Measurements from ENCODE around the gene ICA1. TPM values are rescaled to one million over a fixed set of nuclear protein-coding genes. Genes with fewer than 3 reads are reported as not detected.
A peak's percentile ranks its signal among the peaks of the same experiment; 100 is the strongest.
"Not testable (repeated sequence)": the region's sequence is repeated elsewhere in the genome, so short reads cannot be mapped to it uniquely, and the experiment has no call there.

ICA1 gene
- total RNA-seq, 1 donor from 2014 or later, result 51.0 TPM

GRCh38 chr7:8277394-8277982 is 15.5 kb upstream of the ICA1 start:
- intact Hi-C loops (cut with micrococcal nuclease), result no loop called here
- no peak for DNase-seq
- ATAC-seq, result no peak

DNA sequence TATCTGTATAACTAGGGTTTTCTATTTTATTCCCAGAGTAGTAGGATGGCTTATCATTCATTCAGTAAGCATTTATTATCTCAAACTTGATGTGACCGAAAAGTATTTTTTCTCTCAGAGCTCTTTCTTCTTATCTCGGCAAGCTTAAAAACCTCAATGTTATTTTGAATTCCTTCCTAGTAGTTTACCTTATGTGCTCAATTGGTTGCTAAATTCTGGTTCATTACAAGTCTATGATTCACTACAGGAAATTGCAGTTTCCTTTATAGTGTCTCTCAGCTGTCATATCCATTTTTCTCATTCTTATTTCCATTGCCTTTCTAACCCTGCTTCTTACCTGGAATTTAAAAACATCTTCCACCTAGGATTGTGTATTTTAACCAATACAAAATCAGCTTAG is 12.6 kb upstream of the ICA1 start:
- no peak for DNase-seq
- no peak for ATAC-seq
- intact Hi-C loops (cut with micrococcal nuclease), result no loop called here

DNA sequence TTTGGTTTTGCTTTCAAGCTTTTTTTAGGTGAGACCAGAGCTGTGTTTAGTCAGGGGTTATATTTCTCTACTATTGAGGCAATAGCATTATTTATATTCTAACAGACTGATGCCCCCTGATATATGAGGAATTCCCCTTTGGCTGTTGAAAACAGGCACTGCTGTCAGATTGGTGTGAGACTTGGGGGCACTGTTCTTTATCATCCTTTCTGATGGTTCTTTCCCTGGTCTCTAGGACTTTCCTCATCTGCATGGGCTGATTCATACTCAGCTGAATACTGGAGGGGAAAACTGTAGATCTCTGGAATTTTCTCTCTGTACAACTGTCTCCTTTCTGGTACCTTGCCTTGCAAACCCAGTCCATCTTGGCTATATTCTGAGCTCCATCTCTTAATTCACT is 10.0 kb upstream of the ICA1 start:
- no peak for DNase-seq
- intact Hi-C loops (cut with micrococcal nuclease), result no loop called here
- no peak for ATAC-seq

DNA sequence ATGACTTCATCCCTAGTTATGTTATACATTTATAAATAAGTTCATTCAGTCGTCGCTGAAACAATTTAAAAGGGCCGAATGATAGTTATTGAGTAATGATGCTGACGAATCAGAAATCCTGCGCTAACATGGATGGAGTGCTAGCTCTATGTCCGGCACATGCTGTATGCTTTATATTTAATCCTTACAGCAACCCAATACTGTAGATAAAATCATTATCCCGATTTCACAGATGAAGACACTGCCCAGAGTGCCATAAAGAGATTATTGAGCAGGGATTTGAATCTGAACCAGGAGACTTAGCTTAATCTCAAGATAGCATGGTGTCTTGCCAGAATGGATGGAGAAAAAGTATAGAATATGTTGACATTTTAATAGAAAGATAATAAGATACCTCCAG is 1.1 kb upstream of the ICA1 start:
- no peak for DNase-seq
- intact Hi-C loops (cut with micrococcal nuclease), result no loop called here
- no peak for ATAC-seq

DNA sequence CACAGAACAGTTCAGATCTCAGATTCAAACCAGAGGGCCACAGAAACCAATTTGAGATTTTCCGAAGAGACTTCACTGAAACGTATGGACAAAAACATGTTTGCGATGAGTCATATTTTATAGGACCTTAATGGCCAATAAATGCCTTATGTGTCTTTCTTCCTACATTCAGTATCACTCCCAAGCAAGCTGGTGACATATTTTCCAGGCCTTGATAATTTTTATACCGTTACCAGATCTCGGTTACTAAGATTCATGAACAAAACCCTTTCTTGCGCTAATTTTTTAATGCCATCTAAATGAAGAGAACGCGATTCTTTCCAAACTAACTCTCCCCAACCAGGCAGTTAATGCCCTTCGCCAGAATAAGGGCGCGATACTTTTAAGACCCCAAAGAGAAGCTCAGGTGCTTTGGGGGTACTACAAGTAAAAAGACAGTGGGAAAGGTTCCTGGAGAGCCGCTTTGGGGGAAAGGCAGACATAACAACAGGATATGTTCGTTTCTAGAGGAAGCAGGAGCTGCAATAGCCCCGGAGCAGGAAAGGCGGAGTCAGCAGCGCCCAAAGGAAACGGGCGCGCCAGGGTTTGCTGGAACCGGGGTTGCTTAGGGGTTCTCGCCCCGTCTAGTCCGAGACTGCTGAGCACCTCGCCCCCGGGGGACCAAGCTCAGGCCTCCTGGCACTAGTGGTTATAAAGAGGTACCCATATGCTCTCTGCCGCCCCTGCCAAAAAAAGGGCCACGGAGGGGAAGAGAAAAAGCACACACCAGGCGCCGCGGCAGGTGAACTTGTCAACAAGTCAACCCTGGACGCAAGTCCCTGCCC is 884 bp downstream of the ICA1 start:
- peak; percentile 67 for ATAC-seq
- intact Hi-C loops (cut with micrococcal nuclease), result no loop called here
- DNase-seq, result peak; percentile 78

GRCh38 chr7:8259586-8260222 is 2.3 kb downstream of the ICA1 start:
- intact Hi-C loops (cut with micrococcal nuclease), result no loop called here
- ATAC-seq (no peak), DNase-seq (no peak)

- intact Hi-C loops (cut with micrococcal nuclease), result no loop called here
- no peak for DNase-seq
- ATAC-seq, result no peak
These were observed 3.2 kb downstream of the ICA1 start for GRCh38 chr7:8258734-8259133.

- ATAC-seq (no peak), DNase-seq (no peak)
- intact Hi-C loops (cut with micrococcal nuclease), result no loop called here
These were observed 3.8 kb downstream of the ICA1 start for GRCh38 chr7:8258166-8258565.

DNA sequence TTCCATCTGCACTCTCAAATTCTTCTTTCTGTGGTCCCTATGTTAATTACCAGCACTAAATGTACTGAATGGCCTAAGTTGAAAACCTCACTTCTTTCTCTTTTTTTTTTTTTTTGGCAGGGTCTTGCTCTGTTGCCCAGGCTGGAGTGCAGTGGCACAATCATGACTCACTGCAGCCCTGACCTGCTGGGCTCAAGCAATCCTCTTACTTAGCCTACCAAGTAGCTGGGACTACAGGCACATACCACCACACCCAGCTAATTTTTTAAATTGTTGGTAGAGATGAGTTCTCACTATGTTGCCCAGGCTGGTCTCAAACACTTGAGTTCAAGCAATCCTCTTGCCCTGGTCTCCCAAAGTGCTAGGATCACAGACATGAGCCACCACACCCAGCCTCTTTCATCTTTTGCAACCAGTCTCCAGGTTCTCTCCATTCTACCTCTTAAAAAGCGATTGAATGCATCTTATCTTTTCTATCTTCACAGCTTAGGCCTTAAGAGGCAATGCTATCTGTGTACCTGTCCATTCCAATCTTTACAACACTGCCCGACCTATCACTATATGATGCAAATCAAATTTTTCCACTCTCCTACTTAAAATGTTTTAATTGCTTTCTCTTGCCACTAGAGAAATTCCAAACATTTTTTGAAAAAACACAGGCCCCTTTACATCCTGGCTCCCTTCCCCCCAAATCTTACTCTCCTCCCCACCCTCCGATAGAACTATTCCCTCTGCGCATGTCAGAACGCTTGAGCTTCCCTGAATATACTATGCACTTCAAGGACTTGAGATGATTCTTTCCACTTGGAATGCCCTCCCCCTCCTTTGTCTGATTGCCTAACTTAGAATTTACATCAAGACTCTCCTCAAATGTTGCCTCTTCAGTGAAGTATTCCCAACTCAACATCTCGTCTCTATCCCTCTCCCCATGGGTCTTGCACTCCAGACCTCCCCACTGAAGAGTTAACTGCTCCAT is 6.0 kb downstream of the ICA1 start:
- ATAC-seq, result no peak
- DNase-seq, result no peak
- intact Hi-C loops (cut with micrococcal nuclease), result no loop called here

DNA sequence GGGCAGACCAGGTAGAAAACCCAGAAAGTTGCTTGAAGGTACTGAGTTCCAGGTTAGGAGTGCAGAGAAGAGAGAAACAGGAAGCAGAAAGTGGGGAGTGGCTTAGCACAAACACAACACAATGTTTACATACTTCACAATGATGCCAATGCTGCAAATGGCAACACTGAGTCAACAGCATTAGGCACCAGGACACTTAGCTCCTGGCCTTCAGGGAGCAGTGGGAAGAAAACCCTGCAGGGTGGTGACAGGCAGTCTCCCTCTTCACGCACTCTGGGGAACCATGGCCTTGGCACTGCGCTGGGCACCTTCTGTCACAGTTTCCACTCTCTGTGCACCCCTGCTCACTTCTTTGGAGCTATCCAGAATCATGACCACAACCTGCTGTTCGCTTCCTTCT is 7.3 kb downstream of the ICA1 start:
- intact Hi-C loops (cut with micrococcal nuclease), result no loop called here
- no peak for DNase-seq
- peak; percentile 26 for ATAC-seq

DNA sequence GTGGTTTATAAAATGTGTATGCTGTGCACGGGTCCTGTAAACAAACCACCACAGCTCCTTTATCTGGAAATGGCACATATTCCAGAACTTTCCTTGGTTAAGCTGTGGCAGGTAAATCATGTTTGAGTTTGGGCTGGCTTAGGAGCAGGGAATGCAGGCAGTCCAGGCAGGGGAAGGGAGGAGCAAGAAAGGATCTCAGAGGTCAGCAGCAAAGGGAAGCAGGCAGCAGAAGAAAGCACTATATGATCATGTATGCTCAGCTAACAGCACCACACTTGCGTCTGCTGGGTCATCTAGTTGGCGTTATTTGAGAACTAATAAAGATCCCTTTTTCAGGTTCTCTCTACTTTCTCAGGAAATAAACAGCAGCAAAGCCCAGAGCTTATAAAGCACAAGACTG is 7.8 kb downstream of the ICA1 start:
- ATAC-seq (peak; percentile 43), DNase-seq (no peak)
- intact Hi-C loops (cut with micrococcal nuclease), result no loop called here

- intact Hi-C loops (cut with micrococcal nuclease), result no loop called here
- DNase-seq (no peak), ATAC-seq (no peak)
These were observed 10.8 kb downstream of the ICA1 start for GRCh38 chr7:8251195-8251594.

DNA sequence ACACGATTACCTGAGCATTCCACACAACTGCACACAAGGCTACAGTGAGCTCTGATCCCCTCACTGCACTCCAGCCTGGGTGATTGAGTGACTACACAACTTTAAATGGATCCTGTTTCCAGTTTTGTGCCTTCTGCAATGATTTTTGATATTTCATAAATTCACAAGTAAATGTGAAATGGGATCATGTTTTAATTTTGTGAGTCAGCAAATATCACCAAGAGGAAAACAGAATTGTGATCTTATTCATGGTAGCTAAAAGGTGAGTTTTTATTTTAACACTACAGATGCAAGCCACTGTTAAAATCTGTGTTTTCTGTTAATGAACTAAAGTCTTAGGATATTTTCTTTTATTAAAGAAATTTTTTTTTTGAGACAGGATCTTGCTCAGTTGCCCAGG is 11.4 kb downstream of the ICA1 start:
- ATAC-seq, result no peak
- DNase-seq, result no peak
- intact Hi-C loops (cut with micrococcal nuclease), result no loop called here

DNA sequence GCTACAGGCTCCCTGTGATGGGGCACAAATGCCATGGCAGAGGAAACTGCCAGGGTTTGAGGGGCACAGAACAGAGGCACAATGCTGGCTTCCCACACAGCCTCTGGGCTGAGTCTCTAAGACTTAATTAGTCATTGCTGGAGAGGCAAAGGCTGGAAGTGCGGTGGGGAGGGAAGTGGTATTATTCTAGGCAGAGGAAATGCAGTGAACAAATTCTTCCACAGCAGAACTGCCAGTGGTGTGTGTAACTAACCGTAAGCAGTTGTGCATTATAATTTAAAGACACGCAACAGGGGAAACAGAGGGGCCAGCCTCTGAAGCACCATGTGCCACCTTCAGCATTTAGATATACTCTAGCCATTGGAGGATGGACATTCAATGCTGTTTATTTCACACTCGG is 12.8 kb downstream of the ICA1 start:
- ATAC-seq (no peak), DNase-seq (no peak)
- intact Hi-C loops (cut with micrococcal nuclease), result no loop called here

DNA sequence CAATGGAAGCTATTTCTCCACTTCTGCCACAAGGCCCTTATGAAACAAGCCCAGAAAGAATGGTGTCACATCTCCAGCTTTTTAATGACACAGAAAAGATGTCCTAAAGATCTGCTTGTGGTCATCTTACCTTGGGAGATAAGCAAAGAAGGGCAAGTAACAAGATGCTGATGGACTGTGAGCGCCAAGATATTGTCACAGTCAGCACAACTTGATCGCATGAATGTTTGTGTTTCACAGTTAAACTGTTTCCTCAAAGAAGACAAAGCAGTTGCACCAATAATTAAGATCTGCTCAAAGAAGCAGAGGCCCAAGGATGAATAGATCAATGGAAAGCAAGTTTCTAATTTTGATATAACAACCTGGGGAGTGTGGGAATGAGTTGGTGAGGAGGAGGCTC is 15.9 kb downstream of the ICA1 start:
- intact Hi-C loops (cut with micrococcal nuclease), result no loop called here
- no peak for ATAC-seq
- no peak for DNase-seq

- intact Hi-C loops (cut with micrococcal nuclease); ATAC-seq; DNase-seq: not testable (repeated sequence)
These were observed 16.9 kb downstream of the ICA1 start for GRCh38 chr7:8245032-8245431.

DNA sequence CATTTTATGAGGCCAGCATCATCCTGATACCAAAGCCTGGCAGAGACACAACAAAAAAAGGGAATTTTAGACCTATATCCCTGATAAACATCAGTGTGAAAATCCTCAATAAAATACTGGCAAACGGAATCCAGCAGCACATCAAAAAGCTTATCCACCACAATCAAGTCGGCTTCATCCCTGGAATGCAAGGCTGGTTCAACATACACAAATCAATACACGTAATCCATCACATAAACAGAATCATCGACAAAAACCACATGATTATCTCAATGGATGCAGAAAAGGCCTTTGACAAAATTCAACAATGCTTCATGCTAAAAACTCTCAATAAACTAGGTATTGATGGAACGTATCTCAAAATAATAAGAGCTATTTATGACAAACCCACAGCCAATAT is 18.9 kb downstream of the ICA1 start:
- DNase-seq; intact Hi-C loops (cut with micrococcal nuclease); ATAC-seq: not testable (repeated sequence)

- ATAC-seq, DNase-seq: not testable (repeated sequence)
- intact Hi-C loops (cut with micrococcal nuclease), result loop anchor here (10.0 kb wide), 1 partner anchor 55 kb away; no protein-coding TSS in a partner anchor
These were observed 22.1 kb downstream of the ICA1 start for GRCh38 chr7:8239702-8240362.
